HG03460 (cell line): ENCODE results near the gene SCAF4.
"Not testable (repeated sequence)": the region's sequence is repeated elsewhere in the genome, so short reads cannot be mapped to it uniquely, and the experiment has no call there.

Source experiments
- ATAC-seq: cut with Tn5 transposase; IDR thresholded peaks from one replicate; pipeline ENCODE4 v1.9.1; 2021; ENCODE audit not compliant: unreplicated experiment

SCAF4 gene

DNA sequence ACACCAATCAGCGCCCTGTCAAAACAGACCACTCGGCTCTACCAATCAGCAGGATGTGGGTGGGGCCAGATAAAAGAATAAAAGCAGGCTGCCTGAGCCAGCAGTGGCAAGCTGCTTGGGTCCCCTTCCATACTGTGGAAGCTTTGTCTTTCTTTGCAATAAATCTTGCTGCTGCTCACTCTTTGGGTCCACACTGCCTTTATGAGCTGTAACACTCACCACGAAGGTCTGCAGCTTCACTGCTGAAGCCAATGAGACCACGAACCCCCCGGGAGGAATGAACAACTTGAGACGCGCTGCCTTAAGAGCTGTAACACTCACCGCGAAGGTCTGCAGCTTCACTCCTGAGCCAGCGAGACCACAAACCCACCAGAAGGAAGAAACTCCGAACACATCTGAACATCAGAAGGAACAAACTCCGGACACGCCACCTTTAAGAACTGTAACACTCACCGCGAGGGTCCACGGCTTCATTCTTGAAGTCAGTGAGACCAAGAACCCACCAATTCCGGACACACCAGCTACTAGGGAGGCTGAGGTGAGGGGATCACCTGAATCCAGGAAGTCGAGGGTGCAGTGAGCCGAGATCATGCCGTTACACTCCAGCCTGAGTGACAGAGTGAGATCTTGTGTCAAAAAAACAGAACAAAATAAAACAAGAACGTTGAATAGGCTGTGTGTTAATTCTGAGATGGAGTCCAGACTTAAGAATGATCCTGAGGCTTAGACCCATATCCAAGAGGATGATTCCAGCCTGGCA, 76.9 kb downstream of the SCAF4 start:
- ATAC-seq, result not testable (repeated sequence)

DNA sequence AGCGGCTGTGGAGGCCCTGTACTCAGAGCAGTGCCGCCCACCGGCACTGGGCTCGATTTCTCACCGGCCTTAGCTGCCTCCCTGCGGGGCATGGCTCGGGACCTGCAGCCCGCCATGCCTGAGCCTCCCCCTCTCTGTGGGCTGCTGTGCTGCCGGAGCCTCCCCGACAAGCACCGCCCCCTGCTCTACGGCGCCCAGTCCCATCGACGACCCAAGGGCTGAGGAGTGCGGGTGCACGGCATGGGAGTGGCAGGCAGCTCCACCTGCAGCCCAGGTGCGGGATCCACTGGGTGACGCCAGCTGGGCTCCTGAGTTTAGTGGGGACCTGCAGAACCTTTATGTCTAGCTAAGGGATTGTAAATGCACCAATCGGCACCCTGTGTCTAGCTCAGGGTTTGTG, 77.6 kb downstream of the SCAF4 start:
- ATAC-seq, result no peak

DNA sequence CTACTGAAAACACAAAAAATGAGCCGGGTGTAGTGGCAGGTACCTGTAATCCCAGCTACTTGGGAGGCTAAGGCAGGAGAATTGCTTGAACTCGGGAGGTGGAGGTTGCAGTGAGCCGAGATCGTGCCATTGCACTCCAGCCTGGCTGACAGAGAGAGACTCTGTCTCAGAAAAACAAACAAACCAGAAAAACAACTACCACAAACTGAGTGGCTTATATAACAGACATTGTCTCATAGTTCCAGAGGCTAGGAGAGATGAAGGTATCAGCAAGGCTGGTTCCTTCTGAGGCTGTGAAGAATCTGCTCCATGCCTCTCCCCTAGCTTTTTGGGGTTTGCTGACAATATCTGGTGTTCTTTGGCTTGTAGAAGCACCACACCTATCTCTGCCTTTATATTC, 80.4 kb downstream of the SCAF4 start:
- not testable (repeated sequence) for ATAC-seq

DNA sequence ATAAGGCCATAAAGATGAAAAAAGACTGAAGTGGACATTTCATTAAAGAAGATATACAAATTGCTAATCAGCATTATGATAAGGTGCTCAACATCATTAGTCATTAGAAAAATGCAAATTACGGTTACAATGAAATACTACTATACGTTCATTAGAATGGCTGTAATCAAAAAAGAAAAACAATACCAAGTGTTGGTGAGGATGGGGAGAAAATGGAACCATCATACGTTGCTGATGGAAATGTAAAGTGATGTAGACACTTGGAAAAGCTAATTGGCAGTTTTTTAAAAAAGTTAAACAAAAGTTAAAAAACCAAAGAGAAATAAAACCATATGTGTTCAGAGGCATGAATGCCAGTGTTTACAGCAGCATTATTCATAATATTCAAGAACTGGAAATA, 81.0 kb downstream of the SCAF4 start:
- ATAC-seq, result no peak

DNA sequence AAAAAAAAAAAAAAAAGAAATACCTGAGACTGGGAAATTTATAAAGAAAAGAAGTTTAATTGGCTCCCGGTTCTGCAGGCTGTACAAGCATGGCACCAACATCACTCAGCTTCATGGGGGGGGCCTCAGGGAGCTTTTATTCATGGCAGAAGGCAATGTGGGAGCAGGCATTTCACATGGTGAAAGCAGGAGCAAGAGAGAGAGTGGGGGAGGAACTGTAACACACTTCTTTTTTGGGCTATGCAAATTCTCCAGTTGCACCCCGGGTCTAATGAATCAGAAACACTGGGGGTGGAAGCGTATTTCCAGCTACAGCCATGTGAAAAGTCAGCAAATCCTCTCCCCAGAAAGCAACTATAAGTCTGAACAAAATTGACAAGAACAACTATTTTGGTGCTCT, 84.3 kb downstream of the SCAF4 start:
- no peak for ATAC-seq

DNA sequence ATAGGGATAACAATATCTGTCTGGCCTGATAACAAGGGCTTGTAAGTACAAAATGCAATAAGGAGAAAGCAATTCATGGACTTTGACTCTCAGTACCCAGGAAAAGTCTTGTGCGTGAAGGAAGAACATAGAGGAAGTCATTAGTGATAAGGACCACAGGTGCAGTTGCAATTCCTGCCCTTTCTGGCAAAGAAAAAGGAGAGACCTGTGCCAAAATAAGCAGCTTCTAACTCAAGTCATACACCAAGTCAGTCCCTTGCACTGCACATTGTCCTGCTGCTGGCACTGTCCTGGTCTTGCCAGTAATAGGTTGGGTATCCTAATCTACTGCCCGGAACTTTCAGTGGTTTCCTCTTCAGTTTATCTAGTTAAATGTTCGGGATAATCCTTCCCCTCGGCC, 87.3 kb downstream of the SCAF4 start:
- ATAC-seq, result no peak

DNA sequence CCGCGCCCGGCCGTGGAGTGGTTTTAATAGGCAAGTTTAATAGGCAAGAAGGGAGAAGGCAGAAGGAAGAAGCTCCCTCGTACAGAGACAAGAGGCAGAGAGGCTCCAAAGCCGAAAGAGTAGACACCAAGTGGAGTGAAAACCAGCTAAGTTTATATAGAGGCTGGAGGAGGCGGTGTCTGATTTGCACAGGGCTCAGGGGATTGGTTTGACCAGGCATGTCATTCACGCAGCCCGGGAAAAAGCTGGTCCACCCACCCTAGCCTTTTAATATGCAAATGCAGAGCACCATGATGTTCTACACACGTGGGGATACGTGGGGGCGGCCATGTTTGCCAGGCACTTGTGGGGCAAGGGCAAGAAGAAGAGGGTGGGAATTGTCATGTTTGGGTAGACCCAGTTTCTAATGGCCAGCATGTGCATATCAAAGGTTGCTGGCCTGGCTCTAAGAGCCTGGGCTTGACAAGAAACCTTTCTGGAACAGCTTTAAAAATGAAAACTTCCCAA, 90.4 kb downstream of the SCAF4 start:
- no peak for ATAC-seq

DNA sequence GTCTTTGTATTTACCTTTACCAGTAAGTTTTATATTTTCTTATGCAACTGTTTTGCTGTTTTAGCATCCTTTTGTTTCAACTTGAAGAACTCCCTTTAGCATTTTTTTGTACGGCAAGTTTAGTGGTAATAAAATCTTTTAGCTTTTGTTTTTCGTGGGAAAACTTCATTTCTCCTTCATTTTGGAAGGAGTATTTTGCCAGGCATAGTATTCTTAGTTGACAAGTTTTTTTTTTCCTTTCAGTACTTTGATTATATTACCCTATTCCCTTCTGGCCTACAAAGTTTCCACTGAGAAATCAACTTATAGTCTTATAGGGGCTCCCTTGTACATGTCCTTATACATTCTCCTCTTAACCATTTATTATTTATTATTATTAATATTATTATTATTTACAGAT, 95.0 kb downstream of the SCAF4 start:
- no peak for ATAC-seq

DNA sequence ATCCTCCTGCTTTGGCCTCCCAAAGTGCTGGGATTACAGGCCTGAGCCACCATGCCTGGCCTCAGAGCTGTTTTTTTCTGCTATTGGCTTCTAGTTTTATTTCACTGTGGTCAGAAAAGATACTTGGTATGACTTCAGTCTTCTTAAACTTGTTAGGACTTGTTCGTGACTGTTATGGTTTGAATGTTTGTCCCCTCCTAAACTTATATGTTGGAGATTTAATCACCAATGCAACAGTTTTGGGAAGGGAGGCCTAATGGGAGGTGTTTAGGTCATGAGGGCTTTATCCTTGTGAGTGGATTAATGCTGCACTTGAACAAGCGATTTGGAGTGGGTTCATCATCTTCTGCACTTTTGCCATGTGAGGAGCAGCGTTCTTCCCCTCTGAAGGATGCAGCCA, 96.9 kb downstream of the SCAF4 start:
- no peak for ATAC-seq

DNA sequence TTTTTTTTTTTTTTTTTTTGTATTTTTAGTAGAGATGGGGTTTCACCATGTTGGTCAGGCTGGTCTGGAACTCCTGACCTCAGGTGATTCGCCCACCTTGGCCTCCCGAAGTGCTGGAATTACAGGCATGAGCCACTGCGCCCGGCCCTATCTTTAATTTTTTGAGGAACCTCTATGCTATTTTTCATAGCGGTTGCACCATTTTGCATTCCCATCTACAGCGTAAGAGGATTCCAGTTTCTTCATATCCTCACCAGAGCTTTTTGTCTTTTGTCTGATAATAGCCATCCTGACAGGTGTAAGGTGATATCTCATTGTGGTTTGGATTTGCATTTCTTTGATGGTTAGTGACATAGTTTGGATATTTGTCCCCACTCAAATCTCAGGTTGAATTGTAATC, 100.0 kb downstream of the SCAF4 start:
- not testable (repeated sequence) for ATAC-seq

DNA sequence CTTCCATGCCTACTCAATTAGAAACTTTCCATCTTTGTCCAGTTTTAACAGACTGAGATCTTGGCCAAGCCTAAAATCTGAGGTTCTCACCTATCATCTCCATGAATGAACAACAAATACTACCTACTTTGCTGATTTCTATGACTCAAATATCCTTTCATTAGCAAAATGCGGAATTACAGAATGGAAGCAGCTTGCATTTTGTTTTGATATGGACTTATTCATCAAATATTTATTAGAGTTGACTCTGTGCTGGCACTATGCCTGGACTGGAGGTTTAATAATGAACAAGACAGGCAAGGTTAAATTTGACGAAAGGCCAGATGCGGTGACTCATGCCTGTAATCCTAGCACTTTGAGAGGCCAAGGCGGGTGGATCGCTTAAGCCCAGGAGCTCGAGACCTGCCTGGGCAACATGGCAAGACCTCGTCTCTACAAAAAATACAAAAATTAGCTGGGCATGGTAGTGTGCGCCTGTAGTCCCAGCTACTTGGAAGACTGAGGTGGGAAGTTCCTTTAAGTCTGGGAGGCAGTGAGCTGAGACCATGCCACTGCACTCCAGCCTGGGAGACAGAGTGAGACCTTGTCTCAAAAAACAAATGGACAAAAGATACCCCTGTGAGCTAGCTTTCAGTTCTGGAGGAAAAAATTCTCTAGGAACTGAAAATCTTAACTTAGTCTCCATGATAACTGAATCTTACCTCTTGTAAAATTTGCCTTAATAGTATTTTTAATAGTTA, 101.8 kb downstream of the SCAF4 start:
- ATAC-seq, result no peak

DNA sequence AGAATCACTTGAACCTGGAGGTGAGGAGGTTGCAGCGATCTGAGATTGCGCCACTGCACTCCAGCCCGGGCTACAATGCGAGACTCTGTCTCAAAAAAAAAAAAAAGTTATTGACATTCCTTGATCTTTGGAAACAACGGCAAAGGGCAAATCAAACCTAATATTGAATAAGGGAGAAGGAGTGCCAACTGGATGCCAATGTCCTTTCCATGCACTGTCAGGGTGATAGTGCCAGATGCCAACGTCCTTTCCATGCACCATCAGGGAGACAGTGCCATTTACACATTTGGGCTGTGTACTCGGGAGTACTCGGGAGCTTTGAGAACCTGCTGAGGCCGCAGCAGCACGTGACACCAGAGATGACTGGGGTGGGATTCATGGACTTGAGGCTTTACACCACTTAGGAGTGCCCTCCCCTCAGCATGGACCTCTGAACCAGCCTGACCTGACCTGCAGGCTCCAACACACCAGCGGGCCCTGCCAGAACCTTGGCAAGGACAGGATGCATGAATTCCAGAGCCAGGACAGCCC, 106.9 kb downstream of the SCAF4 start:
- no peak for ATAC-seq

DNA sequence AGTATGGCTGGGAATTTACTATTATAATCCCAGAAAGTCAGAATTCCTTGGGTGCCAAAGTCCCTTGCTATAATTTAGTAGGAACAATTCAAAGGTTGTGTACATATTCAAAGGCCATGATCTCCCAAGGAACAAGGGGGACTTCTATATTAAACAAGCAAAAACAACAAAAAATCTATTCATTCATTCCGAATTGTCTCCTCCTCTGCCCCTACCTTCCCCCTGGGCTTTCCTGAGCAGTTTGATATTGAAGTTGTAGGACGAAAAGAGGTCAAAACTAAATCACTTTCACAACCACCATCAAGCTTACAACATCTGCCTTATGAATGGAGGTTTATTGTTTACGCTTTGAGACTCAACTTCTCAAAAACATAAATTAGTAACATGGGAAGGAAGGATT, 107.7 kb downstream of the SCAF4 start:
- ATAC-seq, result no peak

DNA sequence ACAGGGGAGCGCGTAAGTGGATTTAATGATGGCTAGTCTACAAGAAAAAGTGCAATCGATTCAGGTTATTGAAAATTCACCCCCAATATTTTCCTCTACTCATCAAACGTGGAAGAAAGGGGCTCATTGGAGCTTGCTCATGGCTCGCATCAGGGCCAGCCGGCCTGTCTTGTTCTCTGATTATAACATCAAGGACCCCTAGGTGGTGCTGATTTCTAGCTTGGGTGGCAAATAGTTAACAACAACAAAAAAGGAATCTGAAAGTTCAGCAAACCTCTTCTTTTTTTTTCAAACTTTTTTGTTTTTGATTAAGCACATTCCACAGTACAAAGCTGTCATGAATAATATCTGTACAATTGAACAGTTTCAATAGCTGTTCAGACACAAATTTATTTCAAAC, 108.3 kb downstream of the SCAF4 start:
- ATAC-seq, result no peak

DNA sequence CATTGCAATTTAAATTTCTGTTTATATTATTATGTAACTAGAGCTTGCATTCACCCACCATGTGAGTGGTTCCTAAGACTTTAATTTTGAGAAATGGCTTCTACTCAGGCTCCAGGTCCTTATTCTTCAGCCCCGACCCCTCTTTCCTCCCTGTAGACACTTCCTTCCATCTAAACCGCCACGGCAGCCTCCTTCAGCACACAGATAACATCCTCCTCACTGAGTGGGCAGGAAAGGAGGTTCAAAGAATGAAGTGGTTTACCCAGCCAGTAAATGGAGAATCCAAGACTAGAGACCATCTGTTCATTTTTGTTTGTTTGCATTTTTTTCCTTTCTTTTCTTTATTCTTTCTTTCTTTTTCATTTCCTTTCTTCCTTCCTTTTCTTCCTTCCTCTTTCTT, 109.5 kb downstream of the SCAF4 start:
- no peak for ATAC-seq
